GM21825 (cell line): ENCODE data around the gene BIVM.

Source experiments
- ATAC-seq: cut with Tn5 transposase; IDR thresholded peaks from one replicate; pipeline ENCODE4 v1.9.1; 2021; ENCODE audit warnings: mild to moderate bottlenecking, moderate library complexity; ENCODE audit not compliant: unreplicated experiment

Gene BIVM

DNA sequence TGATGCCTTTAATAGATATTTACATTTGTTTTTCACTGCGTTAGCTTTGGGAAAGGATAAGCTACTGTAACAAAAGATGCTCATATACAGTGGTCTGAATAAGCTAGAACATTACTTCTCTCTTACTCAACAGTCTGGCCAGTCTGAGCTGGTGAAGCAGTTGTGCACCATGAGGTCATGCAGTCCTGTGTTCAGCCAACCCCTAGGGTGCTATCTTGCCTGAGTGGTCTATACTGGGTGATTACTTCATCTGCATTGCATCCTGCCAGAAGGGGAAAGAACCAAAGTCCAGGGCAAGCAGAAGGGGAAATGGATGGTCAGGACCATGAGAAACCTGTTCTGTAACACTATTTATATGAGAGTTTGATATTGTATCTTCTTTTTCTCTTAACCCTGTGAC lies 78.4 kb downstream of the BIVM start:
- ATAC-seq = no peak

DNA sequence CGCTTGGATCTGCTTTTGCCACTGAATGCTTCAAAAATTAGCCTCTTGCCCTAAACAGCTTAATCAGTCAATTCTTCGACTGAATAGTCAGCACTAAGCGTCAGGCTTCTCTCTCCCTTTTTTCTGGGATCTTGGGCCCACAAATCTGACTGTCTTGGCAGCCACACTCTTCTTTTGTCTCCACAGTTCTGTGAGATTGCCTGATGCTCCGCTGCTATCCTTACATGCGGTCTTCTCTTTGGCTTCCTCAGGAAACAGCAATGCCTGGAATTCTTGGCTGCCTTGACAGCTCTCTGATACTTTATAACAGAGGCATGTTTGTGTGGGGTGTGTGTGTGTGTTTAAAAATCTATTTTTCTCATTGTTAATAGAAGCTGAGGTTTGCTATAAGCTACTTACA lies 79.6 kb downstream of the BIVM start:
- no peak for ATAC-seq

DNA sequence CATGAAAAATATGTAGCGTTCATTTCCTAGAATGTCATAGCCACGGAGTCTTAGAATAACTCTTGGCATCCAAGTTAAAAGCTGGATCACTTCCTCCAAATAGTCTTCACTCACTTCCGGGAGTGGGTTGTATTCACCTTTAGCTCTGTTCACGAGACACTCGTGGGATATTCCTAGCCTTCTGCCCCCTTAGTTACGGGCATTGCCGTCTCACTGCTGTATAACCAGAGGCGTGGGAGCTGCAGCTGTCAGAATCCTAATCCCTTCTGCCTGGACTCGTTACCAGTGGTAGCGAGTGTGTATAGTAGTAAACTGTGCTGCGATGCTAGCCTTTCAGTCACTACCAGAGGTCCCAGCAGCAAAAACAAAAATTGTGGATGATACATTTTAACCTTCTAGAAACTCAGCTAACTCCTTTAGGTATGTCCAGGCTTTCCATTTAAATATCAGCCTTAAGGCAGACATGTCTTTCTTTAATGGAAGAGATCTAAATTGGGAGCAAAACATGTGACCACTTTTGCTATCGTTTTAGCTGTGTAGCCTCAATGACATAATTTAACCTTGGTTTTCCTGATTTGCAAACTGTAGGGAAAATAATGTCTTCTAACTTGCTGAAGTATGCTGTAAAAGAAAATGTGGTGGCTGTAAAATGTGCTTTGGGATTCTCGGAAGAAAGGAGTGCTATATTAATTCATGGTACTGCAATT lies 81.0 kb downstream of the BIVM start:
- no peak for ATAC-seq

DNA sequence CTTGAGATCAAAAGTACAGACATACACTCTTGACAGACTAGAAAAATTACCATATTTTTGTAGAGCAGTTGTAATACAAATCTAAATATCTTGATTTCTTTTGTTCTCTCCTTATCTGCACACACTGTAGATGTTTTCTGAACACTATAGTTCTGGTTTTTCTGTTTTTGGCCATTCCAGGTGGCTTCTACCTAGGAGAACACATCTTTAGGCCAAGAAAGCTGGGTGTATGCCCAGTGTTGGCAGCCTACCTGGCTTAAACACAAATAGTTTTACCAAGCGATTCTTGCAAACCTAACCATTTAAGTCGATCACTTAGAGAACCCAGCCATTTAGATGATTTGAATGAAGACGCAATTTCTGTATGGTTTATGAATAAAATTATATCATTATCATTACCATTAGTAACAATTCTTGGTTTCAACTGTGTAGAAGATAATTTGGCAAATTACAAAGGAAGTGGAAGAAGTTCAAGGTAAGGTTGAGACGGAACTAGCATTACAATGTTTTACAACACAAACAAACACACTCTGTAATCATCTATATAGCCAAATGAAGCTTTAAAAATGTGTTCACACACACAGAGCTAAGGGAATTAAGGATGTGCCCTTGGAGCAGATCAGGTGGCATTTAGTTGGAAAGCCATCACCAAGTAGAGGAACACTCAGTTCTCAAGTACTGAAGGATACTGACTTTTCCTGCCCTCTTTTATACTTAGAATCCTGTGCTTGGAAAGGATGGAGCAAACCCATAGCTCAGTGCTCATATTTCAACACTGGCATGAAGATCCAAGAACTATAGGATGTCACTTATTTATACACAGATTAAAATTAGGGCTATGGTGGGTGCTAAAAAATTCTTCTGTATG lies 83.1 kb downstream of the BIVM start:
- ATAC-seq = no peak
